GM12801 (cell line): ENCODE results near the gene TJP2.

Source experiments
- TF ChIP-seq, protein P1 (sequence below): IDR thresholded peaks from one replicate; pipeline ENCODE4 v1.5.1; 2011; ENCODE audit warnings: control low read depth; ENCODE audit not compliant: insufficient read length; ENCODE audit errors: extremely low read depth

TJP2 gene

DNA sequence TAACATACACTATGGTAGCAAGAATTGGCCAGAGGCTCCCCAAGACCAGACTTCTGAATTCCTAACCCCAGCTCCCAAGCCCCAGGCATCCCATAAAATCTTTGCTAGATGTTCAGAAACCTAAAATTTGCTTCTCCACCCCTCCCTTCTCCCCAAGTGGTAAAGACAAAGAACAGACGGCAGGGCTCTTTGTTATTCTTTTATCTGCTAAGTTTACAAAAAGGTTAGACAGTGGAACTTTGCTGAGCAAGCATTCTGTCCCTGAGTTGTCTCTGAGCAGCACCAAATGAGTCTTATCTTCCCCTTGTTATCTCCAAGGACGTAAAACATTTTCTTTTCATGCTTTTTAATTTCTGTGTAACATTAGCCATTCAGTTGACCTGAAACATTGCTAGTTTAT lies 30.2 kb downstream of the TJP2 start:
- TF ChIP-seq, protein P1, sequence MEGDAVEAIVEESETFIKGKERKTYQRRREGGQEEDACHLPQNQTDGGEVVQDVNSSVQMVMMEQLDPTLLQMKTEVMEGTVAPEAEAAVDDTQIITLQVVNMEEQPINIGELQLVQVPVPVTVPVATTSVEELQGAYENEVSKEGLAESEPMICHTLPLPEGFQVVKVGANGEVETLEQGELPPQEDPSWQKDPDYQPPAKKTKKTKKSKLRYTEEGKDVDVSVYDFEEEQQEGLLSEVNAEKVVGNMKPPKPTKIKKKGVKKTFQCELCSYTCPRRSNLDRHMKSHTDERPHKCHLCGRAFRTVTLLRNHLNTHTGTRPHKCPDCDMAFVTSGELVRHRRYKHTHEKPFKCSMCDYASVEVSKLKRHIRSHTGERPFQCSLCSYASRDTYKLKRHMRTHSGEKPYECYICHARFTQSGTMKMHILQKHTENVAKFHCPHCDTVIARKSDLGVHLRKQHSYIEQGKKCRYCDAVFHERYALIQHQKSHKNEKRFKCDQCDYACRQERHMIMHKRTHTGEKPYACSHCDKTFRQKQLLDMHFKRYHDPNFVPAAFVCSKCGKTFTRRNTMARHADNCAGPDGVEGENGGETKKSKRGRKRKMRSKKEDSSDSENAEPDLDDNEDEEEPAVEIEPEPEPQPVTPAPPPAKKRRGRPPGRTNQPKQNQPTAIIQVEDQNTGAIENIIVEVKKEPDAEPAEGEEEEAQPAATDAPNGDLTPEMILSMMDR, result no peak

DNA sequence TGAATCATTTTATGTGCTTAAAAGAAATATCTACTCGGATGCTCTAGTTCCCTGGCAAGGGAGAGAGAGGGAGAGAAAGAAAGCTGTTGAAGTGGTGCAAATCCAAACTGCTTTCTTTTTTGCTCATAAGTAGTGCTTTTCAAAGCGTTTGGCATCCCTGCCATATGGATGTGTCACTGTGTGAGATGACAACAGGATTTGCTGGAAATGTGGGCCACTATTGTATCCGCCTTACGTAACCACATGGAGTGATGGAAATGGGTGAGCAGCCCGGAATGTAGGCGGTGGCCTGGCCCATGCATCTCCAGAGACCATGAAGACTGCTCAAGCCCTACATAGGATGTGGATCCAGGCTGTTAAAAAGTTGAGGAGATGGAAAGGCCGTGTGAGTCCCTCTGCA lies 30.8 kb downstream of the TJP2 start:
- TF ChIP-seq, protein P1, result no peak

DNA sequence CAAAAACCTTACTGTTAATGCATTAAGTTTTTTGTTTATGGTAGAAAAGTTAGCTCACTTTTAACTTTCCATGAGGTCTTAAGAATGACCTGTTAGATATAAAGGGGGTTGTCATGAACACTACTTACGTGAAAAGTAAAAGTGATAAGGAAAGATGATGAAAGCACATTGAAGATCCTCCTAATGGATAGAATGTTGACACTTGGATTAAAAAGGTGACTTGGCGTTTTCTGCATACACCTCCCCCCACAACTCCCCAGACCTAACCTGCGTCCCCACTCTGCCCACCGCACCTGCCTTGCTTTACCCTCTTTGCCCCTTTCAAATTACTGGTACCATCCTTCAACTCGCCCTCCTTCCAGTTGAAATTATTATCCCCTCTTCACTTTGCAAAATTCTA lies 32.0 kb downstream of the TJP2 start:
- TF ChIP-seq, protein P1, result no peak

DNA sequence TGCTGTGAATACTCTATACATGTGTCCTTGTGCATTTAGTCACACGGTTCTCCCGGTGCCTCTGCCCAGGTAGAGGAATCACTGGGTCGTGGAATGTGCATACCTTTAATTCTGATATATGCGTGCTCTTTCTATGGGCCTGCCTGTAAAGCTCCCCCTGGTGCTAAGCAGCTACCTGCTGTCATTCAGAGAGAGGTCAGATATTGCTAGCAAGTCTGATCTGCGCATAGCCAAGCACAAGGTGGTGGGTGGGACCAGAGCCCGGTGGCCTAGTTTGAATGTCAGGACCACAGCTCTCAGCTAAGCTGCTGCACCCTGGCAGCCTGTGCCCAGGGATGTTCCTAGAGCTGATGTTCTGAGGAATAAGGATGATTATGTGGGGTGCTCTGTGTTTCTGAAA lies 33.4 kb downstream of the TJP2 start:
- TF ChIP-seq, protein P1, result no peak

DNA sequence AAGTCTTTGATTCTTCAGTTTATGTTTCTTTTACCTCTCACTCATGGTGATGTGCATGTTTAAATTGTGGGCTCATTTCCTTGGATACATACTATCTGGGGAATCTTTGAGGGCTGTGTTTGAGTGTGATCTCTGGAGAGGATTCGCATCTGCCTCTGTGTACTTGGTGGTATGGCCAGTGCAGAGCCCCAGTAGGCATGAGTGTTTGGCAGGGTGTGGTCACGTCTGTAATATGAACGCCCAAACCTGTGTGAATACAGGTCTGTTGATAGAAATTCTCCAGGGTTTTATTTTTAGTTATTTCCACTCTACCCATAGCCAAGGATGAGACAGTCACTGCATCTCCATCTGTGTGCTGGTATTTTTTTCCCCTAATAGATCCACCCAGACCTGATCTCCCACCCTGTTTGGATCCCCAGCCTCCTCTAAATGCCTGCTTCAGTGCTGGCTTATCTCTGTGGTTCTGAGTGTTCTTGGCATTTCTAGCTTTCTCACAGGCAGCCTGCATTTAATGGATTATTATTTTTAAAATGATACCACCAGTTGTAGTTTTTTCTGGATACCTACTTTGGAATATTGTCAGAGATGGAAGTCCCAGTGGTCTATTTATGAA lies 37.5 kb downstream of the TJP2 start:
- TF ChIP-seq, protein P1, result no peak

DNA sequence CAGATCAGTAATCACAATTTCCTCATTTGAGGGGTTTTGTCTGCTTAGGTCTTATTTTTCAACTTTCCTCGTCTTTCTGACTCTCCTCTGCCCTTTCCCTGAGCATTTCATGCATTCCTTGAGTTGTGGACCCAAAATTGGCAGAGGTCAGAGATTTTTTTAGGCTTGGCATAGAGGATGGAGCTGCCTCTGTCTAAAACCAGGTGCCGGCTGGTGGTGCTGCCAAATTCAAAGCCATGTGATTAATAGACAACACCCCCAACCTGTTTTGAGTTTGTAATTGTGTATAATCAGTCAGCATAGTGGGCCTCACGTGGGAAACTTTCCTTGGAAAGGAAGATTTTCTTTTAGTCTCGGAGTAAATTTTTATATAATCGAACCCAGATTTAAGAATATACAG lies 39.6 kb downstream of the TJP2 start:
- TF ChIP-seq, protein P1, result no peak

DNA sequence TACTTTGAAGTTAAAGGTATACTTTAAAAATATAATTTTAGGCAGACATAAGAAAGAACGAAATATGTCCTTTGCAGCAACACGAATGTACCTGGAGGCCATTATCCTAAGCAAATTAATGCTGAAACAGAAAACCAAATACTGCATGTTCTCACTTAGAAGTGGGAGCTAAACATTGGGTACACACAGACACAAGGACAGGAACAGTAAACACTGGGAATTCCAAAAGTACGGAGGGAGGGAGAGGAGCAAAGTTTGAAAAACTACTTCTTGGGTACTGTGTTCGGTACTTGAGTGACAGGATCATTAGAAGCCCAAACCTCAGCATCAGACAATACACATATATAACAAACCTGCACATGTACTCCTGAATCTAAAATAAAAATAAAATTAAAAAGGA lies 40.9 kb downstream of the TJP2 start:
- TF ChIP-seq, protein P1, result no peak
